BJ (cell line): Measurements from ENCODE around the gene CCDC158. TPM values are rescaled to one million over a fixed set of nuclear protein-coding genes. Genes with fewer than 3 reads are reported as not detected.

Experiments
- CTCF ChIA-PET: fragments of 350-600 bp; formaldehyde crosslinking; extraction: SDS; loops from one replicate; lab custom pipeline; 2021; ENCODE audit warnings: antibody characterized with exemption, inconsistent platforms; lab: Yijun Ruan, JAX
- POLR2A ChIA-PET: fragments of 300-600 bp; sonication (Branson Sonifier 250); formaldehyde crosslinking; extraction: SDS; loops from one replicate; lab custom pipeline; 2021; ENCODE audit warnings: antibody characterized with exemption; lab: Charles Lee
- DNase-seq: peaks from one replicate; pipeline ENCODE4 v3.0.0-alpha.2; 2011; ENCODE audit warnings: low read depth
- H3K27me3 ChIP-seq: 2 replicates; pipeline ENCODE4 v1.6.0; 2011; ENCODE audit warnings: low read length; ENCODE audit not compliant: control insufficient read depth, insufficient read depth
- H3K36me3 ChIP-seq: 2 replicates; pipeline ENCODE4 v1.5.1; 2011; ENCODE audit warnings: low read length; ENCODE audit not compliant: control insufficient read depth, insufficient read depth
- H3K4me3 ChIP-seq: 2 replicates; pipeline ENCODE4 v1.5.1; 2011; ENCODE audit warnings: low read depth, mild to moderate bottlenecking, control low read depth, low read length
- polyA plus RNA-seq: library from polyadenylated mRNA; depleted of rRNA; stranded (reverse); fragments of >200 nt; gene quantifications from 2 replicates; pipeline ENCODE4 v1.2.3, GENCODE V29; 2011
- TF ChIP-seq, protein P1 (sequence below): IDR thresholded peaks from 2 replicates; pipeline ENCODE4 v1.5.1; 2011; ENCODE audit warnings: low read depth, mild to moderate bottlenecking, control low read depth, inconsistent platforms, low read length, moderate library complexity; ENCODE audit not compliant: insufficient read depth

Gene CCDC158
- polyA plus RNA-seq, 1 experiment: 0.11 TPM

DNA sequence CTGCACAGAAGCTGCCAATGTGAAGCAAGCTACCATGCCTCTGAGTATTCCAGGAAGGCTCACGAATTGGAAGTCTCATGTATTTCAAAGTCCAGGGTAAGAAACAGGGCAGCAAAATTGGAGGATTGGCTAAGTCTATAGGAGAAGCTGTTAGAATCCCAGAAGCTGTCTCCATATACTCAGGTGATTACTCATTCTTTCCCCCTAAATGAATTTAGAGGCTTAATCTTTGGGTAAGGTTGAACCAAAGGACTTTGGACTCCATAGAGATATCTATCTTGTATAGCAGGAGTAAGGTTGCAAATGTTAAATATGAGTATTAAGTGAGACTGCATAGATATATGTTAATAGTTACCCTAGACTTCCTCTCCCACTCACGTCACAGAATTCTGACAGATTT, 78.1 kb downstream of the CCDC158 start:
- CTCF ChIA-PET: no interaction called here
- H3K4me3 ChIP-seq: no peak overlapping the region

GRCh38 chr4:76342191-76342590, 78.8 kb downstream of the CCDC158 start:
- DNase-seq: no peak
- peaks cover 3% of the 10 kb centered on the region for H3K27me3 ChIP-seq
- ChIA-PET POLR2A (no interaction called here), CTCF (interaction anchor here (1.9 kb wide), 1 partner anchor 163 kb away, joined by 5 read pairs; no protein-coding TSS in a partner anchor)
- no peak overlapping the region for H3K4me3 ChIP-seq
- TF ChIP-seq, protein P1, sequence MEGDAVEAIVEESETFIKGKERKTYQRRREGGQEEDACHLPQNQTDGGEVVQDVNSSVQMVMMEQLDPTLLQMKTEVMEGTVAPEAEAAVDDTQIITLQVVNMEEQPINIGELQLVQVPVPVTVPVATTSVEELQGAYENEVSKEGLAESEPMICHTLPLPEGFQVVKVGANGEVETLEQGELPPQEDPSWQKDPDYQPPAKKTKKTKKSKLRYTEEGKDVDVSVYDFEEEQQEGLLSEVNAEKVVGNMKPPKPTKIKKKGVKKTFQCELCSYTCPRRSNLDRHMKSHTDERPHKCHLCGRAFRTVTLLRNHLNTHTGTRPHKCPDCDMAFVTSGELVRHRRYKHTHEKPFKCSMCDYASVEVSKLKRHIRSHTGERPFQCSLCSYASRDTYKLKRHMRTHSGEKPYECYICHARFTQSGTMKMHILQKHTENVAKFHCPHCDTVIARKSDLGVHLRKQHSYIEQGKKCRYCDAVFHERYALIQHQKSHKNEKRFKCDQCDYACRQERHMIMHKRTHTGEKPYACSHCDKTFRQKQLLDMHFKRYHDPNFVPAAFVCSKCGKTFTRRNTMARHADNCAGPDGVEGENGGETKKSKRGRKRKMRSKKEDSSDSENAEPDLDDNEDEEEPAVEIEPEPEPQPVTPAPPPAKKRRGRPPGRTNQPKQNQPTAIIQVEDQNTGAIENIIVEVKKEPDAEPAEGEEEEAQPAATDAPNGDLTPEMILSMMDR: no peak
- H3K36me3 ChIP-seq: no peaks in the 10 kb centered on the region

More for the DNA sequence above, 78.1 kb downstream of the CCDC158 start:
- TF ChIP-seq, protein P1: no peak
- no peaks in the 10 kb centered on the region for H3K36me3 ChIP-seq
- peaks cover 3% of the 10 kb centered on the region for H3K27me3 ChIP-seq
- no peak for DNase-seq
- POLR2A ChIA-PET: no interaction called here

- Histone ChIP-seq H3K27me3 (peaks cover 3% of the 10 kb centered on the region), H3K4me3 (no peak overlapping the region), H3K36me3 (no peaks in the 10 kb centered on the region)
- TF ChIP-seq, protein P1: no peak
- peak; percentile 31 for DNase-seq
- CTCF ChIA-PET: interaction anchor here (1.9 kb wide), 1 partner anchor 161 kb away, joined by 5 read pairs; no protein-coding TSS in a partner anchor
- POLR2A ChIA-PET: no interaction called here
Observed at GRCh38 chr4:76341063-76341462, 79.9 kb downstream of the CCDC158 start.

DNA sequence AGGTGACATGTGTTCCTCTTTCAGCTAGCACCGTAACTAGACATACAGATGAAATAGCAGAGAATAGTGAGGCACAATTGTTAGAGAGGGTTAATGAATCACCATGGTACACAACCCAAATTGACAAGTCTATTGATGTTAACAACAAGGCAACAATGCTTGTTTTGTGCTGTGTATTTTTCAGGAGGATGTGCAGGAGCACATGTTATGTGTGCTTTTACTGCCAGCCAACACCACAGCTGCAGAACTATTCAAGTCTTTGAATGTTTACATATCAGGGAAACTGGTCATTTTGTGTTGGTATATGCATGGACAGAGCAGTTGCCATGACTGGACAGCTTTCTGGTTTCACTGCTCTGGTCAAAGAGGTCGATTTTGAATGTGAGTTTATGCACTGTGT, 81.6 kb downstream of the CCDC158 start:
- ChIA-PET POLR2A (no interaction called here), CTCF (interaction anchor here (1.3 to 1.7 kb wide), 2 partner anchors 38 to 160 kb away, joined by 3 to 5 read pairs; no protein-coding TSS in a partner anchor)
- TF ChIP-seq, protein P1: no peak
- Histone ChIP-seq H3K36me3 (no peaks in the 10 kb centered on the region), H3K27me3 (peaks cover 2% of the 10 kb centered on the region), H3K4me3 (no peak overlapping the region)
- DNase-seq: no peak

DNA sequence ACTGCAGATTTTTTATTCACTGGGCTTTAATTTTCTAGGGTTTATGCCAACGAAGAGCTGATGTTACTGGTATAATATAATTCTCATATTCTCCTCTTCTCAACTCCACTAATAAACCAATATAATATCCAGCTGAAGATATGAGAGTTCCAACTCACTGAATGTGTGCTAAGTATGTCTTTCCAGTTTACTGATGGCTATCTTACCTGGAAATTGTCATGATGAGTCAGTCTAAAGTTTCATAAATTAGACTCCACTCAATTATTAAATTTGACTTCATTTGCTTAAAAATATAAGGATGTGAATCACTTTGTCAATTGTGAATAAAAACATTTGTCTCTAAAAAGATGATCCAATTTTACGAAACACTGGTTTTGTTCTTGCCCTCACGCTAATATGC, 86.1 kb downstream of the CCDC158 start:
- no peak overlapping the region for H3K4me3 ChIP-seq
- POLR2A ChIA-PET: no interaction called here
- TF ChIP-seq, protein P1: no peak
- CTCF ChIA-PET: interaction anchor here (1.0 kb wide), 1 partner anchor 9 kb away, joined by 4 read pairs; no protein-coding TSS in a partner anchor
- DNase-seq: no peak
- no peaks in the 10 kb centered on the region for H3K27me3 ChIP-seq
- H3K36me3 ChIP-seq: no peaks in the 10 kb centered on the region
